GM08714 (cell line): ENCODE measurements around the gene SNRNP25.

Experiments used
- H3K4me3 ChIP-seq: fragments of 200-500 bp; sonication (Bioruptor generic); 2 replicates; pipeline ENCODE4 v1.5.1; 2014; ENCODE audit warnings: mild to moderate bottlenecking, low read length, inconsistent platforms
- ZNF274 ChIP-seq: IDR thresholded peaks from 2 replicates; pipeline ENCODE4 v1.6.1; 2012; ENCODE audit warnings: mild to moderate bottlenecking, low read depth, low read length

Gene SNRNP25

GRCh38 chr16:55571-56136, 2.0 kb downstream of the SNRNP25 start:
- H3K4me3 ChIP-seq = no peak overlapping the region
- no peak for TF ChIP-seq ZNF274

- TF ChIP-seq ZNF274 = no peak
- H3K4me3 ChIP-seq = no peak overlapping the region
Observed at GRCh38 chr16:56231-56927, 2.8 kb downstream of the SNRNP25 start.

DNA sequence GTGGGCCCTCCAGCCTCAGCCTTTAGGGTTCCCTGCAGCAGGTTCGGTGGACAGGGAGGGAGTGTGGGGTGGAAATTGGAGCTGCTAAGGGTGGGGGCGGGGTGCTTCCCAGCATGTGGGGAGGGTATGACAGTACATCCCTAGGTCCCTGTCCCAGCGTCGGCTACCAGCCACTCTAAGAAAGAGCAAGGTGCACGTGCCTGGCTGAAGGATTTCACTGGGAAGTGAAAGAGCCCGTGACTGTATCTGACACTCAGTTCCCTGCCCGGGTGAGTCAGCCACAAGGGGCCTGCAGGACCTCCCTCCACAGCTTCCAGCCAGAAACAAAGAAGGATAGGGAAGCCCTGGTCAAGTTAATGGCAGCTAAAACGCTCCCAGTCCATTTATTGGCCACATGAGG, 4.1 kb downstream of the SNRNP25 start:
- H3K4me3 ChIP-seq = no peak overlapping the region
- no peak for TF ChIP-seq ZNF274

GRCh38 chr16:58491-59439, 5.1 kb downstream of the SNRNP25 start:
- H3K4me3 ChIP-seq = no peak overlapping the region
- TF ChIP-seq ZNF274 = no peak

- no peak overlapping the region for H3K4me3 ChIP-seq
- TF ChIP-seq ZNF274 = no peak
Observed at GRCh38 chr16:59440-60059, 5.9 kb downstream of the SNRNP25 start.

DNA sequence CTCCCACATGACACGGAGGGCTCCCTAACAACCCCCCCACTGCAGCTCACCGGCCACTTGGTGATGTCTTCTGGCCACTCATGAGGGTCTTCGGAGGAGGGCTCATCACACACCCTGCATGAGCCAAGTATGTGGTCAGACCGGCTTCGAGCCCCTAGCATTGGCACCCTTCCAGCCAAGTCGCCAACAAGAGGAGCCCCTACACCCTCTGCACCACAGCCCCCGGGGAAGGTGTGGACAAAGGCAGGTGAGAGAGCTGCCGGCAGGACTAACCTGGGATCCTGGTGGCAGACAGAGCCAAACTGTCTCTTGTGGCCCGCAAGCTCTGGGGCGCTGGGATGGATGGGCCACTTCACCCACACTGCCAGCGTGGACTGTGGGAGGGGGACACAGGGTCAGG, 6.5 kb downstream of the SNRNP25 start:
- no peak overlapping the region for H3K4me3 ChIP-seq
- no peak for TF ChIP-seq ZNF274

GRCh38 chr16:60929-61878, 7.6 kb downstream of the SNRNP25 start:
- no peak for TF ChIP-seq ZNF274

DNA sequence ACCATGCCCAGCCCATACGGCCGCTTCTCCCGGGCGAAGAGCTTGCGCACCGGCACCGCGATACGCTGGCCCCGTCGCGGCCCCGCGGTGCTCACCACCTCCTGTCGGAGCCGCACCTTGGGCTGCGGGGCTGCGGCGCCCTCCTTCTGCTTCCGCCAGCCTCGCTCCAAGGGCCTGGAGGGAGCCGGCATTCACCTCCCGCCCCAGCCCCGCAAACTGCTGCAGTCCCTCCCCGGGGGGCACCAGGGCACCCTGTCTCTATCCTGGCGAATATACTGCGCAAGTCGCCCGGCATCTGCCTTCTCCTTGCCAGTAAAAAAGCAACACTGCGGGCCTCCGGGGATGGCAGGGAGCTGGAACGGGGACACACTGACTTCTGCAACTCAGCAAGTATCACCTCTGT, 8.3 kb downstream of the SNRNP25 start:
- no peak for TF ChIP-seq ZNF274

More at GRCh38 chr16:60929-61878, 7.6 kb downstream of the SNRNP25 start:
- no peak overlapping the region for H3K4me3 ChIP-seq

GRCh38 chr16:62283-62967, 8.8 kb downstream of the SNRNP25 start:
- no peak for TF ChIP-seq ZNF274
- no peak overlapping the region for H3K4me3 ChIP-seq

More for the DNA sequence above, 8.3 kb downstream of the SNRNP25 start:
- H3K4me3 ChIP-seq = no peak overlapping the region

GRCh38 chr16:62968-63391, 9.4 kb downstream of the SNRNP25 start:
- no peak overlapping the region for H3K4me3 ChIP-seq
- no peak for TF ChIP-seq ZNF274

GRCh38 chr16:63466-63865, 9.8 kb downstream of the SNRNP25 start:
- no peak overlapping the region for H3K4me3 ChIP-seq
- TF ChIP-seq ZNF274 = no peak

- no peak for TF ChIP-seq ZNF274
- no peak overlapping the region for H3K4me3 ChIP-seq
Observed at GRCh38 chr16:63998-64913, 10.6 kb downstream of the SNRNP25 start.

DNA sequence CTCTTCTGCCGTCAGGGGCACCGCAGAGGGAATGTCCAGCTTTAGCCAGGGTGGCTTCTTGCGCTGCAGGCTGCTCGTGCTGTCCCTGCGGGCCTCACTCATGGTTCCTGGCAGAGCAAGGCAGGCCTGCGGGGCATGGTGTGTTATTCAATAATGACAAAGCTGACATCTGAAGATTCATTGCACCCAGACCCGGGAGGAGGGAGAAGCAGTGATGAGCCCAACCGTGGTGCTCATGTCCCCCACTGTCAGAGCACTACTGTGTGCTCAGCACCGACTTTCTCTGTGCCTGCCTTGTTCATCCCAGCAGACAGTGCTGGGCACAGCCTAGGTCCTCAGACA, 11.3 kb downstream of the SNRNP25 start:
- H3K4me3 ChIP-seq = no peak overlapping the region
- no peak for TF ChIP-seq ZNF274
